ENCODE data around the gene FOXN1. TPM values are rescaled to one million over a fixed set of nuclear protein-coding genes. Genes with fewer than 3 reads are reported as not detected.

Gene FOXN1
- polyA plus RNA-seq, 3 donors, result 0.01 to 0.03 TPM; not detected in 1

DNA sequence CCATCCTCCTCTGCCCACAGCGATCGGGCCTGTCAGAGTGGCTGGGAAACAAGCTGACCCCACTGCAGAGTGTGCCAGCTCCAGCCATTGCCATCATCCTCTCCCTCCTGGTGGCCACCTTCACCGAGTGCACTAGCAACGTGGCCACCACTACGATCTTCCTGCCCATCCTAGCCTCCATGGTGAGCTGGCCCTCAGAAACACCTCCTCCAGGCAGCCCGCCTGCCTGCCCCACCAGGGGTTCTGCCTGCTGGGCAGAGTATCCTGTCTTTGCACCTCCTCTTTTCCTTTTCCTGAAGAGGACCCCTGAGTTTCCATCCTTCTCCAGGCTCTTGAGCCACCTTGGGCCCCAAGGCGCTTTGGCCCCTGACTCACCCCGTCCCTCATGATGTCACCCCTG is 10.5 kb upstream of the FOXN1 start:
- 88 to 90% (median 89%) methylated on average over 8 of the region's 8 CpGs for WGBS, 3 donors
- no peak overlapping the region for H3K27ac ChIP-seq (ENCODE audit: low read depth, low read length)

DNA sequence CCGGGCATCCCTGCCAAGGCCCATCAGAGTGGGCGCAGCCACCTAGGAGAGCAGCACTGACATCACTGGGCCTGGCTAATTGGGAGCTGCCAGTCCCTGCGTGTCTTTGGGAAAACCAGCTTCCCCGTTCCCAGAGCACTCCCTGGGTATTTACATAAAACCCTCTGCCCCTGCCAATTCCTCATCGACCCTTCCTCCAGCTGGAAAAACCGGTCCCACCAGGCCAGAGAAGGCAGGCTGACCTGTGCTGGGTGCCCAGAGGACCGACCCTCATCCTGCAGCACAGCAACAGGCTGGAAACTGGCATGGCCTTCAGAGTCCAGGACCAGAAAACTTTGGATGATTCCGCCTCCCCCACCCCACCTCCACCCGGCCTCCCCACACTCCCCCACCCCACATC is 8.2 kb upstream of the FOXN1 start:
- WGBS, 3 donors, result 14 to 53% (median 45%) methylated on average over 8 to 9 of the region's 9 CpGs
- no peak overlapping the region for H3K27ac ChIP-seq (ENCODE audit: low read depth, low read length)

DNA sequence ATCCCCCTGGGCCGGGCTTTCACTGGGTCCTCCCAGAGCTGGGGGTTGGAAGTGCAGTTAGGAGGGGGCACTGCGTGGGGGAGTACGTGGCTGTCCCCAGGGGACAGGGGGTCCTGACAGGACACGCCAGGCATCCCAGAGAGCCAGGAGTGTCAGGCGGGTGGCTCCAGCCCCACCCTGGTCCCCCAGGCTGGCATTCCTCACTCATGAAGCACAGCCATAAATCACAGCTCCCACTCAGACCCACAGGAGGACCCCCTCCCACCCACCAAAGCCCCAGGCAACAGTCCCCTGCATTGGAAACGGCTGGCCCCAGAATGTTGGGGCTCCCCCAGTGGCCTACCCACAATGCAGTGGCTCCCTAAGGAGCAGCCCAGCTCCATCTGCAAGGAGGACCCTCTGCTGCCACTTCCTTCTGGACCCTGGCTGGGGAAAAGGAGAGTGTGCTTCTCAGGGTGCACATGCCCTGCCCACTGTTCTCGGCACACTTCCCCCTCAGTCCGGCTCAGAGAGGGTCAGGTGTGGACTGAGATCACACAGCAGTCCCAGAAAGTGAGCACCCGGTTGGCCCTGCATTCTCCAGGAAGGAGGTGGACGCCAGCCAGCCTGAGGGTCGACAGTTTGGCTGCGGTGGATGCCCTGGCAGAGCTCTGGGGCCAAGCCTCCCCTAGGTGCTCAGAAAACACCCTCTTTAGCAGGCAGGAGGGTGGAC is 7.3 kb upstream of the FOXN1 start:
- H3K27ac ChIP-seq (ENCODE audit: low read depth, low read length), result no peak overlapping the region
- WGBS, 3 donors, result 56 to 69% (median 60%) methylated on average over 10 to 12 of the region's 12 CpGs

GRCh38 chr17:28499364-28499664 is 6.8 kb upstream of the FOXN1 start:
- 64 to 94% (median 89%) methylated on average over 9 of the region's 9 CpGs for WGBS, 3 donors
- no peak overlapping the region for H3K27ac ChIP-seq (ENCODE audit: low read depth, low read length)

- WGBS, 3 donors, result 66 to 86% (median 71%) methylated on average over 9 of the region's 9 CpGs
- H3K27ac ChIP-seq (ENCODE audit: low read depth, low read length), result no peak overlapping the region
These were observed 6.3 kb upstream of the FOXN1 start for GRCh38 chr17:28499684-28500357.

DNA sequence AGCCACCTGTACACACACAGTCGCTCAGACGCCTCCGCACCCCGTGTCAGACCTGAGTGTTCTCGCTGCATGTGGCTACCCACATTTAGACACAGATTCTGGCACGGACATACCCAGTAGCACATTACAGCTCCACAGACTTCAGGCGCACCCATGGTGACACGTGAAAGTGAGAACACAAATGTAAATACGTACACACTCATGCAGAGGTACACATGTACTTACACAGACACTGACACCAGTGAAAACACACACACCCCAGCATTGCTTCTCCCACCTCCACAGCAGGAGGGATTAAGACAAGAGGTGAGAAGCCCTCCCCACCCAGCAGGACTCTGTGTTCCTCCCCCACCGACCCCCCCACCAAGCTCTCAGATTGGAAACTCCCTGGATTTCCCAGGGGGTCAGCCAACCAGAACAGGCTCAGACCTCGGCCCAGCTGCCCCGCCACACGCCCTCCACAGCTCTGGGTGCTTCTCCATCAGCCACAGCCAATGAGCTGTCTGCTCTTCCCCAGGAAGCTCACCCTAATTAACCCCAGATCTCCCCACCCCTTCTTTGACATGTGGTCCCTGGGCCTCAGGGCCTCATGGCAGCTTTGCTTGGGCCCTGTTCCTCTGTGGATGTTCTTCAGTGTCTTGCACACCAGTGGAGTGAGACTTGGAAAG is 5.3 kb upstream of the FOXN1 start:
- no peak overlapping the region for H3K27ac ChIP-seq (ENCODE audit: low read depth, low read length)
- WGBS, 3 donors, result 63 to 67% (median 64%) methylated on average over 13 of the region's 13 CpGs

- WGBS, 3 donors, result 71 to 90% (median 78%) methylated on average over 3 of the region's 3 CpGs
- no peak overlapping the region for H3K27ac ChIP-seq (ENCODE audit: low read depth, low read length)
These were observed 4.5 kb upstream of the FOXN1 start for GRCh38 chr17:28501421-28502284.

DNA sequence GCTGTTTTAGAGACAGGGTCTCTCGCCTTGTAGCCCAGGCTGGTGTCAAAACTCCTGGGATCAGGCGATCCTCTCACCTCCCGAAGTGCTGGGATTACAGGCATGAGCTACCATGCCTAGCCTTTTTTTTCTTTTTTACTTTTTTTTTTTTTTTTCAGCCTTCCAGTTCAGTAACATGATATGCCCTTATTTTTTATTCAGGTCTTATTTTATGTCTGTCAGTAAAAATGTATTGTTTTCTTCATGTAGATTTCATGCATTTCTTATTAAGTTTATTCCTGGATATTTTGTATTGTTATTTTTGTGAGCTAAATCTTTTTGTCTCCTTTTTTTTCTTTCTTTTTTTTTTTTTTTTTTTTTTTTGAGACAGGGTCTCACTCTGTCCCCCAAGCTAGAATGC is 2.7 kb upstream of the FOXN1 start:
- WGBS, 3 donors, result 77 to 89% (median 78%) methylated on average over 3 of the region's 3 CpGs
- no peak overlapping the region for H3K27ac ChIP-seq (ENCODE audit: low read depth, low read length)

DNA sequence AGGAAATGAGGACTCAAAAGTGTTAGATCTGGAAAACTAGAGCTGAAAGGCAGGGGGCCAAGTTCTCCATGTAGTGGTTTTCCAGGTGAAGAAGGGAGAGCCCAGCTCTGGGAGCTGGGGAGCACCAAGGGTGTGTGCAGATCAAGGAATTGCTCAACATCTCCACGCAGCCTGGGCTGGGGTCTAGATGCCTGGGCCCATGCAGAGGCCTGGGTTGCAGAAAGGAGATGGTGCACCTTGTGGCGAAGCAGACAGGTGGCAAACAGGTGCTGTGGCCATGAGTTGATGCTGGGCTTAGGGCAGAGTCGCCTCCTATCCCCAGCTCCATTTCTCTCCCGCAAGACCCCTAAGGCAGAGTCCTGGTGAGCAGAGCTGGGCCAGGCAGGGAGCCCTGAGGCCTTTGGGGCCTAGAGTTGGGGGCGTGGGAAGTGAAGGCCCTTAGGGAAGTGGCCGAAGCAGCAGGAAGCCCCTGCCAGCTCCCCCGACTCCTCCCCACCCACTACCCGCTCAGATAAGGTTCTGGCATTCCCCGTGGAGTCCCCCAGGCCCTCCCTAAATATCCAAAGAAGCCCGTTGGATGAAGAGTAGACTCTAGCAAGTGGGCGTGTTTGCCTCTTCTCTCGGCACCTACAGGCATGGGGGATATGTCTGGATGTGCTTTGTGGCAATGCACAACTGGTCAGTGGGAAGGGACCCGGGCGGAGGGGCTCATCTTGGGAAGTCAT is 777 bp downstream of the FOXN1 start:
- 73 to 81% (median 76%) methylated on average over 13 to 14 of the region's 14 CpGs for WGBS, 3 donors

GRCh38 chr17:28507567-28508203 is 1.5 kb downstream of the FOXN1 start:
- 41 to 58% (median 55%) methylated on average over 19 to 24 of the region's 24 CpGs for WGBS, 3 donors
- H3K27ac ChIP-seq (ENCODE audit: low read depth, low read length), result no peak overlapping the region

More for the DNA sequence above, 777 bp downstream of the FOXN1 start:
- H3K27ac ChIP-seq (ENCODE audit: low read depth, low read length), result no peak overlapping the region

DNA sequence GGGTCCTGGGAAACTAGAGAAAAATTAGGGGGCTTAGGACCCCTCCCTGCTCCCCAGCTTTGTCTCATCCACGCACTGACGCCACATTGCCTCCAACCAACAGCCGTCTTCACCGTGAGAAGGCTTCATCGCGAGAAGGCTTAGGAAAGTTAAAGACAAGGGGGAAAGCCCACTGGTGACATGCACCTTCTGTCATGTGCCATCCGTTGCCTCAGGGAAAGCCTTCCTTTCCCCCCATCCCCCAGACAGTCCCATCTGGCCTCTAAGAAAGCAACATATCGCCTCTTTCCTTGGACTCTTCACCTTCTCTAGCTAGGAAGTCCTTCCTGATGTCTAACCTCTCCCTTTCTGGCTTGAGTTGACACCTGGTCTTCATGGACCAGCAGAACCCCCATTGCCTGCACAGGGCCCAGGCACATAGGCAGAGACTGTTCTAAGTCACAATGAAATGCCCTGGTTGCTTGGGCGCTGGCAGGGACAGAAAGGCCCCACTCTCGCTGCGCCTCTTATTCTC is 2.1 kb downstream of the FOXN1 start:
- WGBS, 3 donors, result 63 to 83% (median 77%) methylated on average over 11 of the region's 11 CpGs
- no peak overlapping the region for H3K27ac ChIP-seq (ENCODE audit: low read depth, low read length)

- H3K27ac ChIP-seq (ENCODE audit: low read depth, low read length), result no peak overlapping the region
- 51 to 78% (median 56%) methylated on average over 6 to 7 of the region's 7 CpGs for WGBS, 3 donors
These were observed 3.6 kb downstream of the FOXN1 start for GRCh38 chr17:28509789-28510188.

GRCh38 chr17:28511858-28512461 is 5.8 kb downstream of the FOXN1 start:
- WGBS, 3 donors, result 71 to 86% (median 80%) methylated on average over 3 of the region's 3 CpGs
- H3K27ac ChIP-seq (ENCODE audit: low read depth, low read length), result no peak overlapping the region

DNA sequence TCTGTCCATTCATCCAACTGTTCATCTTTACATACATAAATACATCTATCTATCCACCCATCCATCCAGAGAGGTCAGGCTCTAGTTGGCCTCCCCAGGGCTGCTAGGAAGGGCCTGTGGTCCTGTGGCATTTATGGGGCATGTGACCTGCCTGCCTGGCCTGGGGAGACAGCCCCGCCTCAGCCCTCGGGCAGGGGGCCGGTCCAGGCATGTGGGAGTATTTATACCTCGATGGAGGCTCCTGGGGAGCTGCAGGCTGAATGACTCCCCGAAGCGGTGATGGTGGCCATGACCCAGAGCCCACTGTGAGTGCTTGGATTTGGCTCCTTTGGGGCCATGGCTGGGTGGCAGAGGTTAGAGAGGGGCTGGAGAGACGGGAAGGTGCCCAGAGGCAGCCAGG is 7.3 kb downstream of the FOXN1 start:
- 71 to 76% (median 75%) methylated on average over 7 of the region's 7 CpGs for WGBS, 3 donors
- no peak overlapping the region for H3K27ac ChIP-seq (ENCODE audit: low read depth, low read length)

- WGBS, 3 donors, result 52 to 74% (median 61%) methylated on average over 16 of the region's 16 CpGs
- no peak overlapping the region for H3K27ac ChIP-seq (ENCODE audit: low read depth, low read length)
These were observed 8.4 kb downstream of the FOXN1 start for GRCh38 chr17:28514561-28515002.

- 96 to 100% (median 100%) methylated on average over 1 of the region's 1 CpG for WGBS, 3 donors
- H3K27ac ChIP-seq (ENCODE audit: low read depth, low read length), result no peak overlapping the region
These were observed 9.4 kb downstream of the FOXN1 start for GRCh38 chr17:28515518-28515917.

- WGBS, 3 donors, result 44 to 60% (median 58%) methylated on average over 6 of the region's 6 CpGs
These were observed 12.0 kb downstream of the FOXN1 start for GRCh38 chr17:28518132-28518531.

More at GRCh38 chr17:28518132-28518531, 12.0 kb downstream of the FOXN1 start:
- H3K27ac ChIP-seq (ENCODE audit: low read depth, low read length), result no peak overlapping the region

Measured in adipose tissue (tissue), 3 donors.